Measurements from ENCODE around the gene ZBTB7C. TPM values are rescaled to one million over a fixed set of nuclear protein-coding genes. Genes with fewer than 3 reads are reported as not detected.

The ZBTB7C gene
- polyA plus RNA-seq, 1 donor (not counting 4 experiments of a cell fraction or from before 2014, with no cell fraction given), result 0.58 TPM

DNA sequence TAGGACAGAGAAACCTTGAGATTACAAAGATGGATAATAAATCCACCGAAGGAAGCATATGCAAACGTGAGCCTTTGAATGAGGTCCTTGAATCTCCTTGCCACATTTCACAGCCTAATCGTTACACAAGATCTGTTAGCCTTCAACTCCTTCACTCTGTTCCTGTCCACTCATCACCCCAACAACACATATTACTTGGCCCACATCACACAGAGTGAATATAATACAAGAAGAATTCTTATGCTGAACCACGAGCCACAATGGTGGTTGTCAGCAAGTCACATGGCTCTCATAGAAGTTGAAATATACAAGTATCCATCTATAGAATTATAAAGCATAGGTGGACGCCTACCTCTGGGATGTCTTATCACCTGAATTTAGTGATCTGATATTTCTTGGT, 12.6 kb downstream of the ZBTB7C start:
- dilution Hi-C loops (cut with MboI; ENCODE audit: extremely low pct_ligation_motif_present, low sequenced_read_pairs), result loop anchor here (10.0 kb wide), 1 partner anchor 62 kb away; no protein-coding TSS in a partner anchor

DNA sequence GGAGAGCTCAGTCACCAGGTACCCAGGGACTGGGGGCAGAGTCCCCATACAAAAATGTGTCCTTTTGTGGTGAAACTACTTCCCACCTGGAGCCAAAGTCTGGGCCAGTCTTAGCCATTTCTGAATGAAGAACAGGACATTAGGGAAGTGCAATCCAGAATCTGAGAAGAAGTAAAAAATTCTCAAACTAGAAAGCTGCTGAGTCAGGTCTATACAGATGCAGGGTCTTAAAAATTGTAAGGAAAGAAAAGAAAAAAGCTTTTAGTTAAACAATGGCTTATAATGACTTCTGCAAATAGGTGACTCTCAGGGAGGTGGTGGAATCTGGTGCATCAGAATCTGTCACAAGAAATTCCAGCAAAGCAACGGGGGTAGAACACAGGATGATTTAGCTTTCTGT, 13.5 kb downstream of the ZBTB7C start:
- FAIRE-seq, result no peak
- Histone ChIP-seq H3K4me3 (ENCODE audit: control insufficient read depth in 2 of 3, extremely low read depth in 1 of 3, insufficient read depth in 2 of 3, low read depth in 1 of 3, low read length in 3 of 3) (no peak overlapping the region), H3K4me1 (ENCODE audit: control insufficient read depth, extremely low read depth, insufficient read depth, low read length) (peaks cover 19% of the 10 kb centered on the region), H3K4me2 (ENCODE audit: control insufficient read depth, extremely low read depth, insufficient read depth, low read depth, low read length) (no peak overlapping the region), H3K27ac (ENCODE audit: control insufficient read depth, insufficient read depth, low read length) (no peak overlapping the region), H3K9me1 (ENCODE audit: control insufficient read depth, extremely low read depth, insufficient read depth, low read length) (no peaks in the 10 kb centered on the region), H3K27me3 (ENCODE audit: control insufficient read depth, extremely low read depth, insufficient read depth, low read length) (peaks cover 6% of the 10 kb centered on the region), H3K79me2 (ENCODE audit: control insufficient read depth, insufficient read depth, low read length) (no peaks in the 10 kb centered on the region), H3K9ac (ENCODE audit: control insufficient read depth, extremely low read depth, insufficient read depth, low read length) (no peak overlapping the region), H4K20me1 (ENCODE audit: control insufficient read depth, extremely low read depth, insufficient read depth, low read length) (no peaks in the 10 kb centered on the region), H3K9me3 (ENCODE audit: control insufficient read depth, low read depth, low read length) (no peaks in the 10 kb centered on the region), H2AFZ (ENCODE audit: control insufficient read depth, low read length) (no peak overlapping the region), H3K36me3 (ENCODE audit: control insufficient read depth in 2 of 2, extremely low read depth in 1 of 2, insufficient read depth in 2 of 2, low read length in 2 of 2) (no peaks in the 10 kb centered on the region)
- no peak for DNase-seq (ENCODE audit: low read depth, low spot score)
- dilution Hi-C loops (cut with MboI; ENCODE audit: extremely low pct_ligation_motif_present, low sequenced_read_pairs), result loop anchor here (10.0 kb wide), 1 partner anchor 61 kb away; no protein-coding TSS in a partner anchor
- TF ChIP-seq EZH2 (IDR thresholded peaks at IDR 0.05; ENCODE audit: low read length), result no peak
- TF ChIP-seq, protein P1, sequence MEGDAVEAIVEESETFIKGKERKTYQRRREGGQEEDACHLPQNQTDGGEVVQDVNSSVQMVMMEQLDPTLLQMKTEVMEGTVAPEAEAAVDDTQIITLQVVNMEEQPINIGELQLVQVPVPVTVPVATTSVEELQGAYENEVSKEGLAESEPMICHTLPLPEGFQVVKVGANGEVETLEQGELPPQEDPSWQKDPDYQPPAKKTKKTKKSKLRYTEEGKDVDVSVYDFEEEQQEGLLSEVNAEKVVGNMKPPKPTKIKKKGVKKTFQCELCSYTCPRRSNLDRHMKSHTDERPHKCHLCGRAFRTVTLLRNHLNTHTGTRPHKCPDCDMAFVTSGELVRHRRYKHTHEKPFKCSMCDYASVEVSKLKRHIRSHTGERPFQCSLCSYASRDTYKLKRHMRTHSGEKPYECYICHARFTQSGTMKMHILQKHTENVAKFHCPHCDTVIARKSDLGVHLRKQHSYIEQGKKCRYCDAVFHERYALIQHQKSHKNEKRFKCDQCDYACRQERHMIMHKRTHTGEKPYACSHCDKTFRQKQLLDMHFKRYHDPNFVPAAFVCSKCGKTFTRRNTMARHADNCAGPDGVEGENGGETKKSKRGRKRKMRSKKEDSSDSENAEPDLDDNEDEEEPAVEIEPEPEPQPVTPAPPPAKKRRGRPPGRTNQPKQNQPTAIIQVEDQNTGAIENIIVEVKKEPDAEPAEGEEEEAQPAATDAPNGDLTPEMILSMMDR (optimal IDR thresholded peaks at IDR 0.05 in 1 of 3, IDR thresholded peaks at IDR 0.05 in 1 of 3, conservative IDR thresholded peaks at IDR 0.05 in 1 of 3; ENCODE audit: extremely low read depth in 1 of 3, insufficient read depth in 2 of 3, low read length in 3 of 3), result no peak

More for the DNA sequence above, 12.6 kb downstream of the ZBTB7C start:
- Histone ChIP-seq H3K9ac (ENCODE audit: control insufficient read depth, extremely low read depth, insufficient read depth, low read length) (no peak overlapping the region), H3K9me1 (ENCODE audit: control insufficient read depth, extremely low read depth, insufficient read depth, low read length) (no peaks in the 10 kb centered on the region), H3K4me1 (ENCODE audit: control insufficient read depth, extremely low read depth, insufficient read depth, low read length) (peaks cover 19% of the 10 kb centered on the region), H2AFZ (ENCODE audit: control insufficient read depth, low read length) (no peak overlapping the region), H3K36me3 (ENCODE audit: control insufficient read depth in 2 of 2, extremely low read depth in 1 of 2, insufficient read depth in 2 of 2, low read length in 2 of 2) (no peaks in the 10 kb centered on the region), H3K27ac (ENCODE audit: control insufficient read depth, insufficient read depth, low read length) (no peak overlapping the region), H3K4me3 (ENCODE audit: control insufficient read depth in 2 of 3, extremely low read depth in 1 of 3, insufficient read depth in 2 of 3, low read depth in 1 of 3, low read length in 3 of 3) (no peak overlapping the region), H4K20me1 (ENCODE audit: control insufficient read depth, extremely low read depth, insufficient read depth, low read length) (no peaks in the 10 kb centered on the region), H3K9me3 (ENCODE audit: control insufficient read depth, low read depth, low read length) (no peaks in the 10 kb centered on the region), H3K79me2 (ENCODE audit: control insufficient read depth, insufficient read depth, low read length) (no peaks in the 10 kb centered on the region), H3K27me3 (ENCODE audit: control insufficient read depth, extremely low read depth, insufficient read depth, low read length) (peaks cover 6% of the 10 kb centered on the region), H3K4me2 (ENCODE audit: control insufficient read depth, extremely low read depth, insufficient read depth, low read depth, low read length) (no peak overlapping the region)
- no peak for DNase-seq (ENCODE audit: low read depth, low spot score)
- FAIRE-seq, result no peak
- TF ChIP-seq EZH2 (IDR thresholded peaks at IDR 0.05; ENCODE audit: low read length), result no peak
- TF ChIP-seq, protein P1 (optimal IDR thresholded peaks at IDR 0.05 in 1 of 3, IDR thresholded peaks at IDR 0.05 in 1 of 3, conservative IDR thresholded peaks at IDR 0.05 in 1 of 3; ENCODE audit: extremely low read depth in 1 of 3, insufficient read depth in 2 of 3, low read length in 3 of 3), result no peak
